Retinal pigment epithelial cell (primary cell): ENCODE measurements around the gene PCDH1.

Experiments
- DNase-seq: peaks from one replicate; pipeline ENCODE4 v3.0.0-alpha.2; 2010; ENCODE audit warnings: low read depth
- H3K4me3 ChIP-seq: 2 replicates; pipeline ENCODE4 v1.5.1; 2011; ENCODE audit warnings: mild to moderate bottlenecking, low read length, control low read depth, moderate library complexity
- CTCF ChIP-seq: conservative IDR thresholded peaks from 2 replicates; pipeline ENCODE4 v1.5.1; 2011; ENCODE audit warnings: low read depth, low read length, control low read depth, inconsistent platforms

PCDH1 gene

GRCh38 chr5:141870871-141871270 lies 7.3 kb downstream of the PCDH1 start:
- no peak for TF ChIP-seq CTCF
- DNase-seq: no peak
- no peak overlapping the region for H3K4me3 ChIP-seq

DNA sequence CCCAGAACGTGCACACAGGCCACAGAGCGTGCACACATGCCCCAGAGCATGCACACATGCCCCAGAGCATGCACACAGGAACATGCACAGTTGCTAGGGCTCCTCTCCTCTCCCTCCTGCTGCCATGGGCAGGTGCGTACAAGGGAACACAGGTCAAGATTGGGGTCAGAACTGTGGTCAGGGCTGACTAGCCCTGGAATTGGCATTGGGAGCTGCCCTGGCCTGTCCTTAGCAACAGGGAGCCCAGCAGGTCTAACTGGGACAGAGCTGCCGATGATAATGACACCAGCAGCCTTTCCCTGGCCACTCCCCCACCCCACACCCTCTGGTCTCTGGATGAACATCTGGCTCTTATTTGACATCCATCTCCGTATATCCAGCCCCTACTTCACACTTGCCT lies 8.0 kb downstream of the PCDH1 start:
- TF ChIP-seq CTCF: no peak

DNA sequence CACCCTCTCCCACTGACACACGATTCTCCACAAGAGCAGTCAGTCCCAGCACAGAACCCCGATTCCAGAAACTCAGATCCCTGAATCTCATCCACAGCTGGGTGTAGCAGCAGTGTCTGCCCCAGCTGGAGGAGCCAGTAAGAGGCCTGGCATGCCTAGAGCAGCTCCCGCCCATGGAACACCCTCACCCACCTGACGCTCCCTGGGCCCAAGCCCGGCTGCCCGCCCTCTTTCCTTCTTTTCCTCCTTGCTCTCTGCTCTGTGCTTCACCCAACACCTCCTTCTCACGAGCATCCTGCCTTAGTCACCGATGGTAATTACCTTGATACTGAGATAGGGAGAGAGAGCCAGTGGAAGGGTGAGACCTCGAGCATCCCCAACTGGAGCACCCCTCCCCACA lies 8.7 kb downstream of the PCDH1 start:
- DNase-seq: no peak
- no peak overlapping the region for H3K4me3 ChIP-seq
- no peak for TF ChIP-seq CTCF

More for the DNA sequence above, 8.0 kb downstream of the PCDH1 start:
- no peak overlapping the region for H3K4me3 ChIP-seq
- no peak for DNase-seq

DNA sequence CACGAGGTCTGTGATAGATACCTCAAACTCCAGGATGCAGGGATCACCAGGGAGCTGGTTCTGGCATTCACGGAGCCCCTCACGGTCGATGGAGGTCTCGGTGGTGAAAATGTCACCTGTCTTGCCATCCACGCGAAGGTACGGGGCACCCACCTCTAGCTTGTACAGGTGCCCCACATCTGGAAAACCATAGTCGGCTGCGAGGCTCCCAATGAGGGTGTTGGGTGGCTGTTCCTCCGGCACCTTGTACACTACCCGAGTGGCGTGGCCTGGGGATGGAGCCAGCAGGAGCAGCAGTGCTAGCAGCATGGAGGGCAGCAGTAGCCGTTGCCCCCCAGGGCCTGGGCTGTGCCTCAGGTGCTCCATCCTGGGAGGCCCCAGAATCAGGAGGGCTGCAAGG lies 9.2 kb downstream of the PCDH1 start:
- H3K4me3 ChIP-seq: no peak overlapping the region
- TF ChIP-seq CTCF: no peak
- DNase-seq: no peak

DNA sequence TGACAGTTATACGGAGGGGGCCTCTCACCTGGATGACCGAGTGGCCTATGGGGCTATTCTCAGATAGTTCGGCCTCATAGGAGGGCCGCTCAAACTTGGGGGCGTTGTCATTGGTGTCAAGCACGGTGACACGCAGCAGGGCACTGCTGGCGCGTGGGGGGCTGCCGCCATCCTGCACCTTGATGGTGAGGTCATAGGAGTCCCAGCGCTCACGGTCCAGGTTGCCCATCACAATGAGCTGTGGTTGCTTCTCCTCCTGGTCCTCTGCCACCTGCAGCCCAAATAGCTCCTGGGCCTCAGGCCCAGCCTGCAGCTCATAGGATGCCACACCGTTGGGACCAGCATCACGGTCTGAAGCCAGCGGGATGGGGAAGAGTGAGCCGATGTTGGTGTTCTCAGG lies 9.7 kb downstream of the PCDH1 start:
- no peak for TF ChIP-seq CTCF
- no peak overlapping the region for H3K4me3 ChIP-seq
- no peak for DNase-seq

GRCh38 chr5:141867651-141868050 lies 10.6 kb downstream of the PCDH1 start:
- H3K4me3 ChIP-seq: no peak overlapping the region
- no peak for TF ChIP-seq CTCF
- no peak for DNase-seq

GRCh38 chr5:141867139-141867538 lies 11.1 kb downstream of the PCDH1 start:
- no peak overlapping the region for H3K4me3 ChIP-seq
- DNase-seq: no peak
- TF ChIP-seq CTCF: no peak
